NCI-H146 treated with DMSO at 0.1 percent for 48 hours (cell line): Measurements from ENCODE around the gene NFE2L1.
"Not testable (repeated sequence)": the region's sequence is repeated elsewhere in the genome, so short reads cannot be mapped to it uniquely, and the experiment has no call there.

ENCODE experiments used
- DNase-seq: peaks from one replicate; lab custom pipeline; 2025; ENCODE audit not compliant: unreplicated experiment; lab: John Stamatoyannopoulos, UW

Gene NFE2L1

GRCh38 chr17:48047741-48048383 lies at the start of gene NFE2L1:
Gene NFE2L1, plus strand, starts transcription at chr17:48048359. Its CDS starts 2,760 bp downstream, at chr17:48051119.
- DNase-seq = peak; percentile 98

DNA sequence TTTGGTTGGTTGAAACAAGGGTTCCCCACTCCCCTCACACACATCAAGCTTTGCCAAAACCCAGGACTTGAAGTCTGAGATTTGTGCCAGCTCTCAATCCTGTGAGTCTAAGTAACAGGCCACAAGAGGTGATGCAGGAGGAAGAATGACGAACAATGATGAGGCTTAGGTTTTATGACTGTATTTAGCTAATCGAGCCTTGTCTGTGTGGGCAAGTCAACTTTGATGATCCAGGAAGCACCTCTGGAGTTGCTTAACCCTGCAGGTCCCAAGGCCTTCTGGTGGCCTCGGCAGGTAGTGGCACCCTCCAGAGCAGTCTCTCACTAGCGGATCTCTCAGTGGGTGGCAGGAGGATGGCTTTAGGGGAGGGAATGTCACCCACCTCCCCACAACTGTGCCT lies 48.6 kb upstream of the NFE2L1 start:
- DNase-seq = no peak

GRCh38 chr17:48001197-48001596 lies 47.0 kb upstream of the NFE2L1 start:
- DNase-seq = no peak

DNA sequence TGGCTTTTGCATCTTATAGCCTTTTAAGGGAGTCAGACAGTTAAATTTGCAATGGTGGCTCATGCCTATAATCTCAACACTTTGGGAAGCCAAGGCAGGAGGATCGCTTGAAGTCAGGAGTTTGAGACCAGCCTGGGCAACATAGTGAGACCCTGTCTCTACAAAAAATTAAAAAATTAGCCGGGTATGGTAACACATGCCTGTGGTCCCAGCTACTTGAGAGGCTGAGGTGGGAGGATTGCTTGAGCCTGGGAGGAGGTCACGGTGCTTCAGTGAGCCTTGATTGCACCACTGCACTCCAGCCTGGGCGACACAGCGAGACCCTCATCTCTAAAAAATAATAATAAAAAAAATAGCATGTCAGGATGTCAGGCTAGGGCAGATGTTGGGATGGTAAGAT lies 46.5 kb upstream of the NFE2L1 start:
- not testable (repeated sequence) for DNase-seq

DNA sequence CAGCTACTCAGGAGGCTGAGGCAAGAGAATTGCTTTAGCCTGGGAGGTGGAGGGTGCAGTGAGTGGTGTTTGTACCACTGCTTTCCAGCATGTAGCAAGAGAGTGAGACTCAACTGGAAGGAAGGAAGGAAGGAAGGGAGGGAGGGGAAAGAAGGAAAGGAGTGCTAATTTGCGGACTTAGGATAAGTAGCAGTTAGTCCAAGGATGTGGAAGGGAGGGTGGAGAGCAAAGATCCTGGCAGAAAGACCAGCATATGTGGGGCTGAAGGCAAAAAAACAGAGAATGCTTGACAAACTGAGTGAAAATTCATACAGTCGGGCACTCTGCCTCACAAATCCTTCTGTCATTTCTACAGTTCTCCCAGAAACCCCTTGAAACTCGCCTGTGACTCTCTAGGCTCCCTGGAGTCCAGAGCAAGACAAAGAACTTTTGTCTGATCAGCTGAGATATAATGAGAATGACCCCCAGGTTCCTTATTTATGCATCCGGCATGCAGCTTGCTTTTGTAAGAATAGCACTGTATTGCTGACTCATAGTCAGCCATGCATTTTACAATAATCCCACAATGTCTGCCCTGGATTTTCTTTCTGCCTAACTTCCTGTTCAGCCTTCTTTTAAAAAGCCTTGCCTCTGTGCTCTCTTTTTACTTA lies 45.8 kb upstream of the NFE2L1 start:
- peak; percentile 72 for DNase-seq

- DNase-seq = peak; percentile 72
Observed at GRCh38 chr17:48002916-48003416, 45.2 kb upstream of the NFE2L1 start.

GRCh38 chr17:48003417-48004151 lies 44.6 kb upstream of the NFE2L1 start:
- DNase-seq = peak; percentile 91

DNA sequence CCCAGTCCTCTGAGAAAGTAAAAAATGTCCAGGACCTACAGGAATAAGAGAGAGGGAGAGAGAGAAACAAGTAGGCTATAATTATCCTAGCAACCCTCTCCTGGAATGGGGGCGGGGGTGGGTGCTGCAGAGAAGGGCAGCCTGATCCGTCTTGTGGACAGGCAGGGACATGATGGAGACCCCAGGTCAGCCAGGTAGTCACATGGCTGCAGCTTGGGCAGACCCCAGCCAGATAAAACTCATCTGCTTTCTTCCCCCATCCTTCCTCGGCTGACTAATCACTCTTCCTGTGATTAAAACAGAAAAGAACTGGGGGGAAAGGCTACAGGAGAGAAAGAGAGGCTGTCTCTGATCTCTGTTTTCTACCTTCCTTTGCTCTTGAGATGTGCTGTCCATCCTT lies 43.2 kb upstream of the NFE2L1 start:
- DNase-seq = peak; percentile 15

GRCh38 chr17:48006936-48007709 lies 41.0 kb upstream of the NFE2L1 start:
- no peak for DNase-seq

GRCh38 chr17:48010193-48010592 lies 38.0 kb upstream of the NFE2L1 start:
- DNase-seq = no peak

DNA sequence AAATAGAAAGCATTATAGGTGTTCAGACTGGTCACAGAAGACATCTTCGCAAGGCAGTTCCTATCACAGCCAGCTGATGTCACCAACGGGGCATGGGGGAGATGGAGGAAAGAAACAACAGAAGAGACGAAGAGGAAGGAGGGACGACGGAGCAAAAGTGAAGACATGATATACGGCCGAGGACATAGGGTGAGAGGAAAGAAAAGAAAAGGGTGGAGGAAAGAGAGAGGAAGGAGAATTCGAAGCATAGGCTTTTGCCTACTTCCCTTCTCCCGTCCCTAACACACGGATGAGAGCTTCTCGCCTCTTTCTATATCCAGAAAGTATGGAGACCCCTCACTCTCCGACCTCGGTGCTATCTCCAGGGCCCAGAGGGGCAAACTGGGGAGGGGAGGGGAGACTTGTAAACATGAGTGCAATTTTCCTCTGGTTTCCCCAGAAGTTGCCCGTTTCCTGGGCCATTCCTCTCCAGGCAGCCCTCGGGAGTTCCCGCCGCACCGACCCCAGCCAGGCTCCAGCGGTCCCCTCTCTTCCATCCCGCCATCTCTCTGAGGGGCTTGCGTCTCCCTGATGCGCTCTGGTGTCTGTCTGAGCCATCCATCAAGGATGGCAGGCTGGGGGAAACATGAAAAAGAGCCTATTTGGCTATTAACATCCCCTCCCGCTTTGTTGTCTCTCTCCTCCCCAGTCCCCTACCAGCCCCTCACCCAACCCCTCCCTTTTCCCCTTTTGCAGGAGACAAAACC lies 36.6 kb upstream of the NFE2L1 start:
- peak; percentile 34 for DNase-seq

GRCh38 chr17:48012151-48012520 lies 36.0 kb upstream of the NFE2L1 start:
- DNase-seq = peak; percentile 78

GRCh38 chr17:48012654-48013053 lies 35.5 kb upstream of the NFE2L1 start:
- DNase-seq = no peak

DNA sequence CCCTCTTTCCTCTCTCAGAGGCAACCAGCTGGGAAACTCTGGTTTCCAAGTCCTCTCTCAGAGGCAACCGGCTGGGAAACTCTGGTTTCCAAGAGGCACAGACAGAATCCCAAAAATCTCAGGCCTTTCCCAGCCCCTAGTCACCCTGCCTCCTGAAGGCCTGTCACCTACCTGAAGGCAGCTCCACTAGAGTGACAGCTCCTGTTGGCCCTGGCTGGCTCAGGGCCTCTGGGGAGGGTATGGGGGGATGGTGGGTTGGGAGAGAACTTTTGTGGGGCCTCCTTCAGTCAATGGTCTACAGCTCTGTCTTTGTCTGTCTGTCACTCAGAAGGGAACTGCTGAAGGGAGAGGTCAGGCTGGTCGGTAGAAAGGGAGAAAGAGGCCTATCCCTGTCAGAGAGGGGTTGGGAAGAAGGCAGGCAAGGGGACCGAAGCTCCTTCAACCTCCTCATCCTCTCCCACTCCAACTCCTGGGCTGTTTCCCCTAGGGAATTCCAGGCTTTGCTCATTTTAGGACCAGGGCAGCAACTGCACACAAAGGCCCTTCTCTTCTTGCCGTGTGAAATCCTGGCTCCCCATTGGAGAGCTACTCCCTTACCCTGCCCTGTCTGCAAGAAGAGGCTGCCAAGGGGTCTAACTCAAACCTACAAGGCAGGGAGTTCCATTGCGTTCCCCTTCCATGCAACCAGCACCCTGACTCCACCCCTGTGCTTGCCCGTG lies 34.1 kb upstream of the NFE2L1 start:
- DNase-seq = no peak

DNA sequence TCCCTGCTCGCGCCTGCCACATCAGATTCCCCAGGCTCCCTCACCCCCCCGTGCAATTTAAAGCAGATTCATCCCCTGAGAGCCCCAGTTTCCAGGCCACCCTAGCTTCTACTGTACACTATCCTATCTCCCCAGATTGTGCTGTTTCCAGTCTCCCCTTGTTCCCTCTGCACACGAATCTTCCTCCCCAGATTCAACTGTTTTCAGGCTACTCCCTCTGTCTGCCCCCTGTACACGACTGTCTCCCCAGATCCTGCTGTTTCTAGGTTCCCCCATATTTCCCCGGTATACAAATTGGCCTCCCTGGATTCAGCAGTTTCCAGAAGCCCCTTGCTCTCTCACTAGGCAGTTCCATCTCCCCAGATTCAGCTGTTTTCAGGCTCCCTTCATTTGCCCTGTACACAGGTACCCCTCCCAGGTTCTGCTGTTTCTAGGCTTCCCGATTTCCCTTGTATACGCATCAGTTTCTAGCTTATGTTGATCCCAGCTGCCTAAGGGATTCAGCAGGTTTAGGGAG lies 33.5 kb upstream of the NFE2L1 start:
- DNase-seq = no peak

GRCh38 chr17:48016112-48016511 lies 32.0 kb upstream of the NFE2L1 start:
- no peak for DNase-seq

GRCh38 chr17:48017817-48018158 lies 30.4 kb upstream of the NFE2L1 start:
- DNase-seq = not testable (repeated sequence)

DNA sequence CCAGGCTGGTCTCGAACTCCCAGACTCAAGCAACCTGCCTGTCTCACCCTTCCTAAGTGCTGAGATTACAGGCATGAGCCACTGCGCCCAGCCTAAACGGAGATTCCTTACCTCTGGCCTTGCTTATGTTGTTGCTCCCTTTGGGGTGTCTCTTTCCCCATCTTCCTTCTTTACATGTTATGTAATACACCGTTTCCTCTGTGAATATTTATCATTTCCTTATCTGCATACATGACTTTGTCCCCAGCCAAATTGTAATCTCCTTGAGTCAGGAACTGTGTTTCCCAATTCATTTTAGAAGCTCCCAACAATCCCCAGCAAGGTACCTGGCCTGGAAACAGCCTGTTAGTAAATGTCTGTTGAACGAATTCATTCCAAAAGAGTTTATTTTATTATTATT lies 26.2 kb upstream of the NFE2L1 start:
- no peak for DNase-seq

DNA sequence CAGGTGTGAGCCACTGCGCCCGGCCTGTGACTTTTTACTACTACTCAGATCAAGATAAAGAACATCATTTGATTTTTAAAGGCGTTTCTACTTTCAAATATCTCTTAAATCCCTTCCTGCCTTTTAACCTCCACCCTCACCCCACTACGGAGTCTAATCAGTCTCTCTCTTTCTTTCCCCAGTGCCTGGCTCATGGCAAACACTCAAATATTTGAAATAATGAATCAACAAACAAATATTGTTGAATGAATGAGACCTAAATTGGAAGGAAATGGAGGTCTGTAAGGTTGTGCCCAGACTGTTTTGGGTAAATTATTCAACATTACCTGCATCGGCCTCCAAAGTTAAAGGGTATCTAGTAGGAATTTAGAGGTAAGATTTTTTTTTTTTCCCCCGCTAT lies 25.3 kb upstream of the NFE2L1 start:
- no peak for DNase-seq
